SH-SY5Y (cell line): ENCODE data around the gene BAIAP2L2.

Source experiments
- GATA2 ChIP-seq: IDR thresholded peaks from 2 replicates; pipeline ENCODE4 v1.6.1; 2011; ENCODE audit warnings: mild to moderate bottlenecking, low read depth, low read length
- GATA3 ChIP-seq: IDR thresholded peaks from 2 replicates; pipeline ENCODE4 v1.6.1; 2011; ENCODE audit warnings: low read depth, mild to moderate bottlenecking, low read length, moderate library complexity

Gene BAIAP2L2

DNA sequence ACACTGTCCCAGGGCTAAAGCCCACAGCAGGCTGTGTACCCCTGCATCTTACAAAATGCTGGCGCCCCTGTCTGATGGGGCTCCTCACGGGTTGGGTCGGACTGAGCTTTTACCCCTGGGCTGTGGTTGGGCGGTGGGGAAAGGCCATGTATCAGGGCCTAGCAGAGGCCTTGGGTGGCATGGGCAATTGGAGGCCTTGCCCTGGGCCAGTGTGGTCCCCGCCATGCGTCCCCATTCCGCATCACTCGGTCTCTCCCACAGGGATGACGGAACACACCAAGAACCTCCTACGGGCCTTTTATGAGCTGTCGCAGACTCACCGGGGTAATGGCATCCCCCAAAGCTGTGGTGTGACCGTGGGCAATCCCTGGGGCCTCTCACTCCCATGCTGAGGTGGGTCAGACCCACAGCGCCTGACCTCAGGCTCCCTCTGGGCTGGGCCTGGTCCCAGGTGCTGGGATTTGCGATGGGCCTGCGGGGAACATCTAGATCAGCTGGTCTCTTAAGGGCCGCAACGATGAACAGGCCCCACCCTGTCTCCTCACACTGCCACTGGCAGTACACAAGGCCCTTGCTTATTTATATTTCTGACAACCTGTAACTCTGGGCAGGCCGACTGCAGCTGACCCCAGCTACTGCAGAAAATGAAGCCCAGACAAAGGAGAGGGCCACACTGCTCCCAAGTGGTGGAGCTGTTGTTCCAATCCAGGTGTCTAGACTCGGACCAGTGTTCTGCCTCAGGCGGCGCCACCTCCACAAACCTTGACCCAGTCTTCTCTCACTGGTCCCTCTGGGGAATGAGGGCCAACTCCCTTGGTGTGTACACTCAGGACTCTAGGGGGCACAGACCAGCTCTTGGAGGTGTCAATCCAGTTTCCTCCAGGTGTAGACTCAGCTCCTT lies 38.8 kb downstream of the BAIAP2L2 start:
- TF ChIP-seq GATA2 (no peak), GATA3 (no peak)

- TF ChIP-seq GATA2: no peak
- TF ChIP-seq GATA3: no peak
Observed at GRCh38 chr22:38070250-38070921, 40.1 kb downstream of the BAIAP2L2 start.

- TF ChIP-seq GATA3: no peak
- TF ChIP-seq GATA2: no peak
Observed at GRCh38 chr22:38069372-38070249, 40.9 kb downstream of the BAIAP2L2 start.

- TF ChIP-seq GATA3 (no peak), GATA2 (no peak)
Observed at GRCh38 chr22:38068641-38069371, 41.7 kb downstream of the BAIAP2L2 start.

DNA sequence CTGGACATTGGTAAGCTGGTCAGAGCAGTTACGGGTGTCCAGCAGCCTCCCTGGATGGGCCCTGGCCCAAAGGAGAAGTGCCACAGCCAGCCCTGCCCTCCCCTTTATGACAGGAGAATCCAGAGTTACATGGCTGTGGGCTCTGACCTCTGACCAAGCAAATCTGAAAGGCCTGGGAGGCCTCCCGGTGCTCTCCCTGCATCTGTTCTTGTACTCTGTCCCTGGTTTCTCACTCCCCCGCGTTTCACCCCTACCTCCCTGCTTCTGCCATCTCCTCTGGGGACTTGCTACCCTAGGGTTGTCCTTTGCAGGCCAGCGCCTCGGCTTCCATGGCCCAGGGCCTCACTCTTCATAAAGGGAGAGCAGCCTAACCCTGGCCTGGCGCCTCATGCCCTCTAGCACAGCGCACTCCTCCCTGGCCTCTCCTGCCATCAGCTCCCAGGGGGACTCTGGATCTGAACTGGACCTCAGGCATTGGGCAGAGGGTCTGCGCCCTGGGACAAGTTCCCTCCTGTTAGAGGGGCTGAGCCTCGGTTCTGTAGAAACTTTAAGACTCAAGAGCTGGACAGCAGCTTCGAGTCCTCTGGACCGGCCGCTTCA lies 42.6 kb downstream of the BAIAP2L2 start:
- TF ChIP-seq GATA2 (no peak), GATA3 (no peak)

GRCh38 chr22:38067028-38067415 lies 43.5 kb downstream of the BAIAP2L2 start:
- TF ChIP-seq GATA2 (no peak), GATA3 (no peak)

DNA sequence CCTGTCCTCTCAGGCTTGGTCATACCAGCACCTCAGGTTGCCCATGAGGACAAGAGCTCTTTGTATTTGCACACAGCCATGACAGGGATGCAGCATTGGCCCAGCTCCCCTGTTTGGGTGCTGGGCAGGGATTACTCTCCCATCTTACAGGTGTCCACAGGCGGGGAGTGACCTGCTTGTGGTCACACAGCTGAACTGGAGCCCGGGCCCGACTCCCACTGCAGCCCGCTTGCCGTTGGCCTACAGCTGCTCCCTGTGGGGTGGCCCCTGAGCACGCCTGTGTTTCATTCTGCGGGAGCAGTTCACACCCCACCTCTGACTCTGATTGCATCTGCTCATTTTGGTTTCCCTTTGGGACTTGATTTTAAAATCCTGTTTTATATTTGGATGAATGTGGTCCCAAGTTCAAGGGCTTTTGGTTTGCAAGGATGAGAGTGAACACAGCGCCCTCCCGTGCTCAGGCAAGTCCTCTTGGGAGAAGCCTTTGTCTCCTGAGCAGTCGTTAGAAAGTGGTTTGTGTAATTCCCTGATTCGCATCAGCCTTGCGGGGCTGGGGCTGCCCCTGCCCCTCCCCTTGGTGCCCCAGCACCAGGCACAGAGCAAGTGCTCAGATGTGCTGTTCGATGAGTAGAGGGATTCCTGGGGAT lies 44.0 kb downstream of the BAIAP2L2 start:
- TF ChIP-seq GATA2: no peak
- TF ChIP-seq GATA3: no peak

DNA sequence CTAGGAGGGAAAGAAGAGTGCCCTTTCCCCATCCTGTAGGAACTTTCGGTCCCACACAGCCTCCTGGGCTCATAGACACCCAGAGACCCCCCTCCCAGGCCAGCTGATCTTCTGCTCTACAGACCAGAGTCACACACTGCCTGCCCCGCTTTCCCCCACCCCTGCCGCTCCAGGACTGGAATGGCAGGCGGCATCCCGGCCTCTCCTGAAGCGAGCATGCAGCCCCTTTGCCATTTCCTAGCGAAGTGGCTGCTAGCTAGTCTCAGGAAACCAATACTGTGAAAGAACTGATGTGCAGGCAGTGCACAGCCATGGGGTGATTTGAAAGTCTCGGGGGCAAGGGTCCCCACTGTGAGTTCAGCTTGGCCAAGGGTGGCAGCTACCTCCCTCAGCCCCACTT lies 44.9 kb downstream of the BAIAP2L2 start:
- TF ChIP-seq GATA3 (no peak), GATA2 (no peak)

DNA sequence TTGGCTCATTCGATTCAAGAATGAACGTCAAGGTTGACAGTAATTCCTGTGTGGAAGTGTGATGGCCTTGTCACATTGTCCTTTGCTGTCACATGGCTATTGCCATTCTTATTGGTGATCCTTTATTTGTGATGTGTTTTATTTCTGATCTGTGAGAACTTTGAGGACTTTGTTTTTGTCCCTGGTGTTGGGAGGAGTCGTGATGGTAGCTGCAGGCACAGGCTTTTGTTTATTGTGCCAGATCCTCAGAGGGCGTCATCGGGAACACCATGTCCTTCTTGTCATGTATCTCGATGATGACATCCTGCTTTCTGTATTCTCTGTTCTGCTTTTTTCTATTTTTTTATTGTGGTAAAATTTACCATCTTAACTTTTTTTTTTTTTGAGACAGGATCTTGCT lies 47.7 kb downstream of the BAIAP2L2 start:
- TF ChIP-seq GATA2 (no peak), GATA3 (no peak)

DNA sequence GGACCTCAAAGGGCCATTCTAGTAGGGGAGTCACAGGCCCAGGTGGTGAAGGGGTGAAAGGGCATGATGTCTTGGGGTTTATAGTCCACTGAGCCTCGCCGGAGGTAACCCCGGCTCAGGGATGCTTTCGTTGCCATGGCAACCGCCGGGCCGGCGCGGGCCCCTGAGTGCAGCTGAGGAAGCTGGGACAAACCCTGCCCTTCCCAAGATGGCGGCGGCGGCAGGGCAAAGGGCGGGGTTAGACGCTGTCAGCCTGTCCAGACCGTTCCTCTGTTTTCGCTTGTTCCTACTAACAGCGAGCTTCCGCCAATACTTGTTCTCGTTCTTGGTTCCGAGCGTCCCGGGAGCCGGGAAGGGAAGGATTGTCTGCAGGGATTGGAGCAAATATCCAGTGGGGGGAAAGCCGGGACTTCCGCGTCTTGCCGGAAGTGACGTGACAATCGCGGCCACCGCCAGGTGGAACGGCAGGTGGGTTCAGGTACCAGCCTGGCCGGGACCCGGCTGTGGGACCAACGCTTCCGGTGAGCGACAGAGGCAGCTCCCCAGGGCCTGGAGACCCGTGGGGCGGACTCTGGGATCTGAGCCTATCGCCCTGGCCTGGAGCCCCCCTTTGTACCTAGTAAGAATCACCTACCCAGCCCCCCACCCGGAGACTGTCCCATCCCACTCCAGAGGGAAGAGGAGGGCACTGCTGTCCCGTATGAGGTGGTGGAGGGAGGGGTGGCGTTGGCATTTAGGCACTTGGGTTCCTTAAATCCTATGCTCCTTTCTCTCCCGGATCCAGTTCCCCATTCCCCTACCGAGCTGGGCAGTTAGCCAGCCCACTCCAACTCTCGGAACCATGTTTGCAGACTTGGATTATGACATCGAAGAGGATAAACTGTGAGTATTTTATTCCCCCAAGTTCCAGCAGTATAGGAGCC lies 53.3 kb downstream of the BAIAP2L2 start, which contains the start of gene PICK1:
PICK1 (plus strand) TSS at position 436 of the 923 bp plus-strand sequence; CDS start at position 842, 406 bp downstream.
- no peak for TF ChIP-seq GATA2
- TF ChIP-seq GATA3: no peak
